ENCODE measurements around the gene MGAT5.

The MGAT5 gene, protein sequence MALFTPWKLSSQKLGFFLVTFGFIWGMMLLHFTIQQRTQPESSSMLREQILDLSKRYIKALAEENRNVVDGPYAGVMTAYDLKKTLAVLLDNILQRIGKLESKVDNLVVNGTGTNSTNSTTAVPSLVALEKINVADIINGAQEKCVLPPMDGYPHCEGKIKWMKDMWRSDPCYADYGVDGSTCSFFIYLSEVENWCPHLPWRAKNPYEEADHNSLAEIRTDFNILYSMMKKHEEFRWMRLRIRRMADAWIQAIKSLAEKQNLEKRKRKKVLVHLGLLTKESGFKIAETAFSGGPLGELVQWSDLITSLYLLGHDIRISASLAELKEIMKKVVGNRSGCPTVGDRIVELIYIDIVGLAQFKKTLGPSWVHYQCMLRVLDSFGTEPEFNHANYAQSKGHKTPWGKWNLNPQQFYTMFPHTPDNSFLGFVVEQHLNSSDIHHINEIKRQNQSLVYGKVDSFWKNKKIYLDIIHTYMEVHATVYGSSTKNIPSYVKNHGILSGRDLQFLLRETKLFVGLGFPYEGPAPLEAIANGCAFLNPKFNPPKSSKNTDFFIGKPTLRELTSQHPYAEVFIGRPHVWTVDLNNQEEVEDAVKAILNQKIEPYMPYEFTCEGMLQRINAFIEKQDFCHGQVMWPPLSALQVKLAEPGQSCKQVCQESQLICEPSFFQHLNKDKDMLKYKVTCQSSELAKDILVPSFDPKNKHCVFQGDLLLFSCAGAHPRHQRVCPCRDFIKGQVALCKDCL

DNA sequence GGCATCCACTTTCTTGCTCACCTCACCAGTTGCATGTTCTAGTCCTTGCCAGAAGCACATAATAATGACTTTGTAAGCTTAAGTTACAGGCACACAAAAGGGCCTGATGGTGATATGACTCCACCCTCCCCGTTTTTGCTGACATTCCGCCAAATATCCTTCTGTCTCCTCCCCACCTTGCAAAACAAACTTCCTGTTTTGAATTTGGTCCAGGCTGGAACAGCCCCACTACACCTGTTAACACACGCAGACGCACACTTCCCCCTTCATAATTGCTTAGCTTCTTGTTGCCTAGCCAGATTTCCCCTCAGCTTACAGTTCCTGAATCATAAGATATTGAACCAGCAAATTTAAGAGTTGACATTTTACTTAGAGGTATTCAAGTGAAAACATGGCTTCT is at the start of gene MGAT5:
MGAT5 (plus strand) TSS at position 269 of the 400 bp plus-strand sequence. CDS start 332 bp downstream, outside the sequence.
- DNase-seq, result peak; percentile 74

GRCh38 chr2:134205087-134205486 is 48.8 kb upstream of the MGAT5 start:
- DNase-seq, result no peak

- no peak for DNase-seq
Measured at GRCh38 chr2:134206031-134206430, 47.8 kb upstream of the MGAT5 start.

DNA sequence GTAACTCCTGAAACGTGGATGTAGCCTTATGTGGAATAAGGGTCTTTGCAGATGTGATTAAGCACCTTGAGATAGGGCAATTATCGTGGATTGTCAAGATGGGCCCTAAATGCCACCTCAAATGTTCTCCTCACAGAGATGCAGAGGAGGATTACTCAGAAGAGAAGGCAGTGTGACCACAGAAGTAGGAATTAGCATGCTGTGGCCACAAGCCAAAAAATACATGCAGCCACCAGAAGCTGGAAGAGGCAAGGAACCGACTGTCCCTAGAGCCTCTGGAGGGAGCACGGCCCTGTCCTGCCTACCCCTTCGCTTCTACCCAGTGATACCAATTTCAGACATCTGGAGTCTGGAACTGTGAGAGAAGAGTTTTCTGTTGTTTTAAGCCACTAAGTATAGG is 47.3 kb upstream of the MGAT5 start:
- no peak for DNase-seq

GRCh38 chr2:134207589-134208209 is 46.2 kb upstream of the MGAT5 start:
- DNase-seq, result no peak

DNA sequence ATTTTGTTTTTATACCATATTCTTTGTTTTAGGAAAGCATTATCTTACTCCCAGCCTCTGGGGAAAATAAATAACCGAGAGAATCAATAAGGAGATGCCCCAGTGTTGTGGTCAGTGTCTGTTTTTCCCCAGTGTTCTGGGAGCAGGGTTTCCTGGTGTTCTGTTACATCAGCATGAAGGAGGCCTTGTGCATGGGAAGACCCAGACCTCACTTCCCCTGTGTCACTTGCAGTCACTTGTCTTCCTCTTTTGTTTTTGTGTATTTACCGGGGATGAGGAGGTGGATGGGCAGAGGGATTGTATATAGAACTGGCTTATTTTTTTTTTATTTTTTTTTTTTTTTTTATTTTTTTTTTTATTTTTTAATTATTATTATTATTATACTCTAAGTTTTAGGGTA is 45.0 kb upstream of the MGAT5 start:
- no peak for DNase-seq

DNA sequence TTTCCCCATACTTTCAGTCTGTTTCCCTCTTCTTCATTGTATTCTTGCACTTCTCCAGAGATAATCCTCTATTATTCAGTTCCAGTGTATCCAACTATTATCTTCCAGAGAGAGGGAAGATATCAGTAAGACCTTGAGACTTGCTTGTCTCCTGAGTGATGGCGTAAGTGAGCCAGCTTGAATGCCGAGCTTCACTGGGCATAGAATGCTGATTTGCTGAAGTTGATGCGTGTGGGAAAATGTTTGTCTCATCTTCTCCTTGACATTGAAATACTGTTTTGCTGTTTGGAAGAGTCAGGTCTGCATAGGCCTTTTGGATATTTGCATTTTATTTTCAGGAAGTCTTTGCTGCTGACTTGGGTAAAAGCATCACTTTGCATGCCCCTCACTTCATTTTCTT is 41.1 kb upstream of the MGAT5 start:
- DNase-seq, result no peak

- DNase-seq, result no peak
Measured at GRCh38 chr2:134216152-134216829, 37.6 kb upstream of the MGAT5 start.

- DNase-seq, result no peak
Measured at GRCh38 chr2:134217351-134217750, 36.5 kb upstream of the MGAT5 start.

- no peak for DNase-seq
Measured at GRCh38 chr2:134217924-134218323, 35.9 kb upstream of the MGAT5 start.

- no peak for DNase-seq
Measured at GRCh38 chr2:134218414-134218813, 35.5 kb upstream of the MGAT5 start.

GRCh38 chr2:134218930-134219658 is 34.8 kb upstream of the MGAT5 start:
- no peak for DNase-seq

DNA sequence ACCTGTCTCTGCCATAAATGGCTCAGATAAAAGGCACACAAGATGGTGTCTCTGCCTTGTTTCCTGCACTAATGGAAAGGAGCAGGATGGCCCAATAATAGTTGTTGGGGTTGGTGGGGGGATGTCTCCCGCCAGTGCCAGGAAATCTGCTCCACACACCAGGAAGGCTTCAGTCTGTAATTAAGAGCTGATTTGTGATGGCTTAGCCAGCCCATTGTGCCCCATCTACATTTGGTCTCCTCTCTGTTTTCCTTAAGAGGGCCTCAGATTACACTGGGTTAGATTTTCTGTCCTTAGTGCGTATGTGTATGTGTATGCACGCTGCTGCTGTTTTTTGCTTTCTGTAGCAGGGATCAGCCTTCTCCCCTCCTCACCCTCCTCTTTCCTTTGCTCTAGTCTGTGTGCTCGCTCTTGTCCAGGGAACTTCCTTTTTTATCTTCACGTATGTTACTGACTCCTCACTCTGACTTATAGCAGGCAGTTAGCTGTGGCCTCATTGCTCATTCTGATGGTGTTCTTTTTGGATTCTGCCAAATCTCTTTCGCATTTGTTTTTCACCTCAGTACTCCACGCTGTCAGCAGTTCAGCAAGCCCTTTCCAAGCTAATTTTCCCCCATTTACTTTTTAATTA is 33.4 kb upstream of the MGAT5 start:
- no peak for DNase-seq

GRCh38 chr2:134224005-134224404 is 29.9 kb upstream of the MGAT5 start:
- no peak for DNase-seq

DNA sequence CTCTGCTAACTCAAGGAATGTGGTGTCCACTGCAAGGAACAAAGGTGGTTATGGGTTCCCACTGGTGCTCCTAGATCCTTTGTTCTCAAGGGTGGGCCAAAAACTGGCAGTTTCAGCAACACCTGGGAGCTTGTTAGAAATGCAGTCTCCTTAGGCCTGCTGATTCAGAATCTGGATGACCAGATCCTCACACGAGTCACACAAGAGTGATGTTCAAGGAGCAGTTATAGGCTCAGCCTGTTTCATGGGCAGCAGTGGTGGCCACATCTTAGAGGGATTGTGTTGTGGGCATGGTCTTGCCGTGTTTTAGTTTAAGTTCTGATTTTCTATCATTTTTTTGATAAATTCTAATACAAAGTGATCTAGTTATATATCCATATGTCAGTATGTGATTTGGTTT is 28.7 kb upstream of the MGAT5 start:
- no peak for DNase-seq

DNA sequence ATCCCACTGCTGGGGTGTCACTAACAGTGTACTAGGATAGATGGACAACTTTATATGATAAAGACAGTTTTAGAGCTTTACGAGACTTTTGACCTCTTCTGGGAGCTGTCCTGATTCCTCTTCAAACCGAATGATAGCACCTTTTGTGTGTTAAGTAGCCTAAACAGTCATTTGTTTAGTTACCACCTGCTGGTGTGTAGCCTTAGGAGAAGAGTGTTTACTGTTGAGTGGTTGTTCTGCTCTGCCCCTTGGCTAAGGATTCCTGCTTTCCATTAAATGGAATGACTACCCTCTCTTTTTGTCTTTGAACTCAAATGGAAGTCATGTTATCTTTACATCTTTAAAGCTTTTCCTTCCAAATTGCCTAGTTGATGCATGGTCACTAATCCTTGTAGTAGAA is 28.0 kb upstream of the MGAT5 start:
- DNase-seq, result no peak

DNA sequence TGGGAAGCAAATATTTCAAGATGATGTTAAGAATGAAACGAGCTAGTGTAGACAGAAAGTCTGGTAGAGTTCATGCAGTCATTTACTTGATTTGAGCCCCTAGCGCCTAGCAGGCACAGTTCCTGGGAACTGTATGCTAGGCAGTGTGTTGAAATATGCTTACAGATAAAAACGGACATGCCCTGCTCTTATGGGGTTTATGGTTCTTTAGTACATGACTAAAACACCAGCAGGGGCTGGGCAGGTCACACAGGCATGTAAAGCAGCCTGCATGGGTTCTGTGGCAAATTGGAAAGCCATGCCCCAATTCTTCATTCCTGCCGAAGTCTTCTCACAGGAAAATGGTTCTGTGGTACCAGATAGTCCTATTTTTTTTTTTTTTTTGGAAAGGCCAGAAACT is 27.3 kb upstream of the MGAT5 start:
- no peak for DNase-seq

GRCh38 chr2:134227666-134228065 is 26.2 kb upstream of the MGAT5 start:
- no peak for DNase-seq

GRCh38 chr2:134228493-134228903 is 25.4 kb upstream of the MGAT5 start:
- DNase-seq, result no peak

DNA sequence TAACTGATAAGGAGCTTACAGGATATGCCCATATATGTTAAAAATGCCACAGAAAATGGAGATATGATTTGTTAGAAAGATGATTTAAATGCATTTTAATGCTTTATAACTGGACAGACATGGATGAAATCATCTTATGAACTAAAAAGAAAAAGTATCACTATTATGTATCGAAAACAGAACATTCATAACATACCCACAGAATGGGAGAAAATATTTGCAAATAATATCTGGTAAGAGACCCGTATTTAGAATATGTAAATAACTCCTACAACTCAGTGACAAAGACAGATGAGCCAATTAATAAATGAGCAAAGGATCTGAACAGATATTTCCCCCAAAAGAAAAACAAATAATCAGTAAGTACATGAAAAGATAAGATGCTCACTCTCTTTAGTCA is 24.3 kb upstream of the MGAT5 start:
- no peak for DNase-seq

- no peak for DNase-seq
Measured at GRCh38 chr2:134230885-134231284, 23.0 kb upstream of the MGAT5 start.

Measured in NCI-H1436 treated with DMSO at 0.1 percent for 48 hours (cell line).